SU-DHL-6 (cell line): ENCODE measurements around the gene RGL3.

ENCODE experiments used
- H2AFZ ChIP-seq: fragments of 200-600 bp; sonication (generic); 2 replicates; pipeline ENCODE4 v1.6.1; 2014; ENCODE audit warnings: low read depth, mild to moderate bottlenecking, moderate library complexity, mixed read lengths, antibody characterized with exemption, low read length; ENCODE audit not compliant: severe bottlenecking
- H3F3A ChIP-seq: fragments of 200-600 bp; shearing (Covaris generic); 2 replicates; pipeline ENCODE4 v1.6.0; 2016; ENCODE audit warnings: antibody characterized with exemption, mild to moderate bottlenecking; ENCODE audit not compliant: insufficient read depth
- H3K27ac ChIP-seq: fragments of 200-600 bp; sonication (generic); 2 replicates; pipeline ENCODE4 v1.5.1; 2016; ENCODE audit warnings: low read depth, mild to moderate bottlenecking, low read length, moderate library complexity, mixed read lengths
- H3K27me3 ChIP-seq: fragments of 200-600 bp; sonication (generic), shearing (Covaris generic); 2 replicates; pipeline ENCODE4 v1.6.0; 2014; ENCODE audit warnings: mild to moderate bottlenecking, low read length
- H3K36me3 ChIP-seq: fragments of 200-600 bp; sonication (generic); 2 replicates; pipeline ENCODE4 v1.6.1; 2014; ENCODE audit warnings: mild to moderate bottlenecking, low read length, mixed read lengths
- H3K4me2 ChIP-seq: fragments of 300-600, 200-600 bp; shearing (Covaris generic), sonication (generic); 2 replicates; pipeline ENCODE4 v1.6.0; 2014; ENCODE audit warnings: low read length, low read depth, mild to moderate bottlenecking; ENCODE audit not compliant: poor library complexity, severe bottlenecking
- H3K4me3 ChIP-seq: fragments of 200-600 bp; sonication (generic); 2 replicates; pipeline ENCODE4 v1.5.1; 2014; ENCODE audit warnings: antibody characterized with exemption, low read length, mild to moderate bottlenecking, mixed read lengths; ENCODE audit not compliant: insufficient read depth, poor library complexity, severe bottlenecking
- H3K79me2 ChIP-seq: fragments of 200-600 bp; sonication (generic); 2 replicates; pipeline ENCODE4 v1.6.1; 2014; ENCODE audit warnings: mild to moderate bottlenecking, low read length, moderate library complexity; ENCODE audit not compliant: insufficient read depth
- H3K9ac ChIP-seq: fragments of 200-600 bp; sonication (generic); 2 replicates; pipeline ENCODE4 v1.7.0; 2014; ENCODE audit warnings: mild to moderate bottlenecking, low read length
- H3K9me2 ChIP-seq: fragments of 200-600 bp; sonication (generic); replicated peaks from 2 replicates; pipeline ENCODE4 v1.6.1; 2014; ENCODE audit warnings: low read length; ENCODE audit not compliant: insufficient read depth
- H3K9me3 ChIP-seq: fragments of 200-600 bp; sonication (generic); 2 replicates; pipeline ENCODE4 v1.6.1; 2014; ENCODE audit warnings: low read length, mixed read lengths; ENCODE audit not compliant: insufficient read depth
- H4K20me1 ChIP-seq: fragments of 200-600 bp; sonication (generic); 2 replicates; pipeline ENCODE4 v1.6.1; 2014; ENCODE audit warnings: low read depth, mild to moderate bottlenecking, antibody characterized with exemption, low read length, moderate library complexity, mixed read lengths
- EZH2phosphoT487 ChIP-seq: fragments of 200-600 bp; sonication (generic), shearing (Covaris generic); conservative IDR thresholded peaks from 2 replicates; pipeline ENCODE4 v1.6.1; 2018; ENCODE audit warnings: mild to moderate bottlenecking, antibody characterized with exemption, low read length, moderate library complexity, mixed read lengths
- TF ChIP-seq, protein P1 (sequence below): fragments of 200-600 bp; sonication (generic); IDR thresholded peaks from one replicate; pipeline ENCODE4 v1.5.1; 2017; ENCODE audit warnings: antibody characterized with exemption, mild to moderate bottlenecking, low read length, moderate library complexity; ENCODE audit not compliant: insufficient read depth, poor library complexity, severe bottlenecking

Gene RGL3

DNA sequence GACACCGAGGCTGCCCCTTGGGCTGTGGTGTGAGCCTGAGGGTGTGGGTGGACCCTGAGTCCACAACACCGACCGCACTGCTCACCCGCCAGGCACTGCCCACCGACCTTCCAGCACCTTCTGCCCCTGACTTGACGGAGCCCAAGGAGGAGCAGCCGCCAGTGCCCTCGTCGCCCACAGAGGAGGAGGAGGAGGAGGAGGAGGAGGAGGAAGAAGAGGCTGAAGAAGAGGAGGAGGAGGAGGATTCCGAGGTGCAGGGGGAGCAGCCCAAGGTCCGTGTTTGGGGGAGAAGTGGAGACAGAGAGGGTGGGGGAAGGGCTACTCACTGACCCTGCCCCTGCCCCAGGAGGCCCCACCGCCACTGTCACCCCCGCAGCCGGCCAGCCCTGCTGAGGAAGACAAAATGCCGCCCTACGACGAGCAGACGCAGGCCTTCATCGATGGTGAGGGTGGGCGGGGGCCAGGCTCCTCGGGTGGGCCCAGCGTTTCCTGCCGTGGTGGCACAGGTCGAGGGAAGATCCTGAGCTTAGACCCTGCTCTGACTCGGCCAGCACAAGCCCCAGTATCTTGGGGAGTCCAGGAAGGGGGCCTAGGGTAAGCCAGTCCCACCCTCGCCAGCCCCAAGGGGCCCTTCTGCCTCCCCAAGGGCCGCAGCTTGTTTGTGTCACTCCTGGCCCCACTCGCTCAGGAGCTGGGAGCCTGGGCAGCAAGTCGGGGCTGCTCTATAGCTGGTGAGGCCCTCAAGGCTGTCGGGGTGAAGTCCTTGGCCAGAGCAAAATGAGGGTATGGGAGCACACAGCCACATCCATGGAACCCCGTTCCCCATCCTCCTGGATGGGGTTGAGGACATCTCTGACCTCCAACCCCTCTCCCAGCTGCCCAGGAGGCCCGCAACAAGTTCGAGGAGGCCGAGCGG is 28.5 kb upstream of the RGL3 start:
- no peaks in the 10 kb centered on the region for H3K9me2 ChIP-seq
- H3F3A ChIP-seq: 0 out of 2 replicates have a peak, but pooled peaks cover 8% of the 10 kb centered on the region
- H3K27me3 ChIP-seq: no peaks in the 10 kb centered on the region
- no peak overlapping the region for H3K4me3 ChIP-seq
- no peak overlapping the region for H2AFZ ChIP-seq
- no peaks in the 10 kb centered on the region for H3K36me3 ChIP-seq
- TF ChIP-seq, protein P1, sequence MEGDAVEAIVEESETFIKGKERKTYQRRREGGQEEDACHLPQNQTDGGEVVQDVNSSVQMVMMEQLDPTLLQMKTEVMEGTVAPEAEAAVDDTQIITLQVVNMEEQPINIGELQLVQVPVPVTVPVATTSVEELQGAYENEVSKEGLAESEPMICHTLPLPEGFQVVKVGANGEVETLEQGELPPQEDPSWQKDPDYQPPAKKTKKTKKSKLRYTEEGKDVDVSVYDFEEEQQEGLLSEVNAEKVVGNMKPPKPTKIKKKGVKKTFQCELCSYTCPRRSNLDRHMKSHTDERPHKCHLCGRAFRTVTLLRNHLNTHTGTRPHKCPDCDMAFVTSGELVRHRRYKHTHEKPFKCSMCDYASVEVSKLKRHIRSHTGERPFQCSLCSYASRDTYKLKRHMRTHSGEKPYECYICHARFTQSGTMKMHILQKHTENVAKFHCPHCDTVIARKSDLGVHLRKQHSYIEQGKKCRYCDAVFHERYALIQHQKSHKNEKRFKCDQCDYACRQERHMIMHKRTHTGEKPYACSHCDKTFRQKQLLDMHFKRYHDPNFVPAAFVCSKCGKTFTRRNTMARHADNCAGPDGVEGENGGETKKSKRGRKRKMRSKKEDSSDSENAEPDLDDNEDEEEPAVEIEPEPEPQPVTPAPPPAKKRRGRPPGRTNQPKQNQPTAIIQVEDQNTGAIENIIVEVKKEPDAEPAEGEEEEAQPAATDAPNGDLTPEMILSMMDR: no peak
- no peak for TF ChIP-seq EZH2phosphoT487
- H3K79me2 ChIP-seq: no peaks in the 10 kb centered on the region
- no peak overlapping the region for H3K4me2 ChIP-seq
- H3K9me3 ChIP-seq: no peaks in the 10 kb centered on the region
- no peak overlapping the region for H3K27ac ChIP-seq
- H3K9ac ChIP-seq: no peak overlapping the region
- H4K20me1 ChIP-seq: no peaks in the 10 kb centered on the region

DNA sequence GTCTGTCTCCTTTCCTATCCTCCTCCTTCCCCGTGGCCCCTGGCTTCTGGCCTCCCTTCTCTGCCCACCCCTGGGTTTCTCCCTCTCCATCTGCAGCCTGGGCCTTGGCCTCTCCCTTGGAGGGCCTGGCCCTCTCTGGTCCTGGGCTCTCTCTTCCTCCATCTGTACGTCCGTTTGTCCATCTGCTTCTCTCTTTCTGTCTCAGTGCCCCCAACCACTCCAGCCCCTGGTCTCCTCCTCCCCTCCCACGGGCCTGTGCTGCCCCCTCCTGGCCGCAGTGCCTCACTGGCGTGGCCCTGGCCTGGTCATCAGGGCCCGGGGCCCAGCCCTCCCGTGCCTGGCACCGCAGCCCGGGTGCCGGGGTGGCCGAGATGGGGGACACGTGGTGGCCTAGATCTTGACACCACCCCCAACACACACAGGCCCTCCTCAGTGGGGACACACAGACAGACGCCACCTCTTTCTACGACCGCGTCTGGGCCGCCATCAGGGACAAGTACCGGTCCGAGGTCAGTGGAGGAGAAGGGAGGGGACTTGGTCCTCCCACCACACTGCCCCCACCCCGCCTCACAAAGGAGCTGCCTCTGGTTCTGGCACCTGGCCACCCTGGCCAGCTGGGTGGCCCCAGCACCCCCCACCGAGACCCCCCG is 27.7 kb upstream of the RGL3 start:
- no peak overlapping the region for H3K9ac ChIP-seq
- H3F3A ChIP-seq: 0 out of 2 replicates have a peak, but pooled peaks cover under 1% of the 10 kb centered on the region
- H3K27me3 ChIP-seq: no peaks in the 10 kb centered on the region
- no peak overlapping the region for H3K4me3 ChIP-seq
- no peaks in the 10 kb centered on the region for H3K9me2 ChIP-seq
- H3K9me3 ChIP-seq: no peaks in the 10 kb centered on the region
- H3K36me3 ChIP-seq: no peaks in the 10 kb centered on the region
- H3K79me2 ChIP-seq: no peaks in the 10 kb centered on the region
- no peaks in the 10 kb centered on the region for H4K20me1 ChIP-seq
- no peak overlapping the region for H2AFZ ChIP-seq
- no peak overlapping the region for H3K4me2 ChIP-seq
- H3K27ac ChIP-seq: no peak overlapping the region
- TF ChIP-seq, protein P1: peak; percentile 72
- TF ChIP-seq EZH2phosphoT487: no peak

DNA sequence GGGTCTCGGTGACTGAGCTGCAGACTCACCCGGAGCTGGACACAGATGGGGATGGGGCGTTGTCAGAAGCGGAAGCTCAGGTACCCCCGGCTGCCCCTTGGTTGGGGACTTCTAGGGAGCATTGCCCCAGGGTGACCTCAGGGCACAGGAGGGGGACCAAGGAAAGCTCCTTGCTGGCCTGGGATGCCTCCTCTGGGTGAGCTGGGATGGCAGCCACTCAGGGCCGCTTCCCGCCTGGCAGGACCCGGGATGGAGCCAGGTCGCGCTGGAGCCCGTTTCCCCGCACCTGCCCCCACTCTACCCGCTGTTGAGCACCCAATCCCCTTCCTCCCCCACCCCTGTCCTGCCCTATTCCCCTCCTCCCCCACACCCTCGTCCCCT is 27.1 kb upstream of the RGL3 start:
- no peaks in the 10 kb centered on the region for H3K27me3 ChIP-seq
- no peak overlapping the region for H3K4me3 ChIP-seq
- H3K9me3 ChIP-seq: no peaks in the 10 kb centered on the region
- no peaks in the 10 kb centered on the region for H3K36me3 ChIP-seq
- H3K79me2 ChIP-seq: no peaks in the 10 kb centered on the region
- H3K9ac ChIP-seq: no peak overlapping the region
- H2AFZ ChIP-seq: no peak overlapping the region
- no peaks in the 10 kb centered on the region for H3K9me2 ChIP-seq
- no peak overlapping the region for H3K4me2 ChIP-seq
- no peaks in the 10 kb centered on the region for H4K20me1 ChIP-seq
- TF ChIP-seq EZH2phosphoT487: no peak
- TF ChIP-seq, protein P1: no peak
- H3F3A ChIP-seq: no peaks in the 10 kb centered on the region
- no peak overlapping the region for H3K27ac ChIP-seq
